ENCODE measurements around the gene ERBB2. TPM values are rescaled to one million over a fixed set of nuclear protein-coding genes. Genes with fewer than 3 reads are reported as not detected.

Gene ERBB2
- polyA plus RNA-seq, 3 donors: 0.17 to 0.73 TPM; not detected in 1

GRCh38 chr17:39750131-39751015 is 50.5 kb downstream of the ERBB2 start:
- Mint-ChIP-seq H3K27me3 (ENCODE audit: low read depth in 3 of 3) (peaks cover 4 to 26% (median 17%) of the 10 kb centered on the region in 3 donors), H3K36me3 (no peaks in the 10 kb centered on the region), H3K9me3 (peaks cover 0 to 3% (median 0%) of the 10 kb centered on the region in 7 donors), H3K4me3 (no peak overlapping the region), H3K27ac (no peak overlapping the region), H3K4me1 (peaks cover 13% of the 10 kb centered on the region)
- Histone ChIP-seq H3K27me3 (ENCODE audit: control insufficient read depth in 2 of 2, insufficient read depth in 2 of 2, low read length in 2 of 2) (no peaks in the 10 kb centered on the region), H3K9me3 (replicated peaks in 1 of 2; ENCODE audit: control insufficient read depth in 1 of 2, insufficient read depth in 1 of 2, low read length in 2 of 2) (no peaks in the 10 kb centered on the region), H3K27ac (ENCODE audit: low read depth in 1 of 2, low read length in 2 of 2) (no peak overlapping the region), H3K4me3 (replicated peaks in 1 of 3; ENCODE audit: low read depth in 2 of 3, low read length in 3 of 3) (no peak overlapping the region), H3K4me2 (replicated peaks; ENCODE audit: extremely low read depth, low read length, poor library complexity, severe bottlenecking) (no peak overlapping the region), H3K4me1 (ENCODE audit: control insufficient read depth in 1 of 2, insufficient read depth in 2 of 2, low read length in 2 of 2) (peaks cover 18 to 25% of the 10 kb centered on the region in 2 donors), H2AFZ (ENCODE audit: insufficient read depth, low read depth, low read length, poor library complexity, severe bottlenecking) (no peak overlapping the region), H4K20me1 (ENCODE audit: insufficient read depth, low read length) (no peaks in the 10 kb centered on the region), H3K36me3 (replicated peaks in 1 of 2; ENCODE audit: control insufficient read depth in 1 of 2, insufficient read depth in 2 of 2, low read length in 2 of 2) (no peaks in the 10 kb centered on the region), H3K79me2 (ENCODE audit: insufficient read depth, low read length) (no peaks in the 10 kb centered on the region), H3K9ac (ENCODE audit: insufficient read depth, low read length, poor library complexity, severe bottlenecking) (no peak overlapping the region)
- intact Hi-C loops (cut with micrococcal nuclease): loop anchor here (5.0 to 10.0 kb wide), 5 partner anchors 113 to 223 kb away; partner anchors contain the start of gene STARD3 (in 1 of the 2)
- DNase-seq: no peak
- WGBS (ENCODE audit: insufficient coverage): 85% methylated on average over 9 of the region's 9 CpGs
- no peak for TF ChIP-seq CTCF (IDR thresholded peaks at IDR 0.05)

- Histone ChIP-seq H4K20me1 (ENCODE audit: insufficient read depth, low read length) (no peaks in the 10 kb centered on the region), H3K4me1 (ENCODE audit: control insufficient read depth in 1 of 2, insufficient read depth in 2 of 2, low read length in 2 of 2) (peaks cover 25 to 31% of the 10 kb centered on the region in 2 donors), H3K9me3 (replicated peaks in 1 of 2; ENCODE audit: control insufficient read depth in 1 of 2, insufficient read depth in 1 of 2, low read length in 2 of 2) (no peaks in the 10 kb centered on the region), H3K4me2 (replicated peaks; ENCODE audit: extremely low read depth, low read length, poor library complexity, severe bottlenecking) (no peak overlapping the region), H3K27ac (ENCODE audit: low read depth in 1 of 2, low read length in 2 of 2) (no peak overlapping the region), H3K36me3 (replicated peaks in 1 of 2; ENCODE audit: control insufficient read depth in 1 of 2, insufficient read depth in 2 of 2, low read length in 2 of 2) (no peaks in the 10 kb centered on the region), H3K4me3 (replicated peaks in 1 of 3; ENCODE audit: low read depth in 2 of 3, low read length in 3 of 3) (no peak overlapping the region), H3K27me3 (ENCODE audit: control insufficient read depth in 2 of 2, insufficient read depth in 2 of 2, low read length in 2 of 2) (no peaks in the 10 kb centered on the region), H2AFZ (ENCODE audit: insufficient read depth, low read depth, low read length, poor library complexity, severe bottlenecking) (no peak overlapping the region), H3K79me2 (ENCODE audit: insufficient read depth, low read length) (no peaks in the 10 kb centered on the region), H3K9ac (ENCODE audit: insufficient read depth, low read length, poor library complexity, severe bottlenecking) (no peak overlapping the region)
- Mint-ChIP-seq H3K27ac (no peak overlapping the region), H3K9me3 (peaks cover 0 to 3% (median 0%) of the 10 kb centered on the region in 7 donors), H3K4me1 (peaks cover 20% of the 10 kb centered on the region), H3K27me3 (ENCODE audit: low read depth in 3 of 3) (peaks cover 4 to 23% (median 16%) of the 10 kb centered on the region in 3 donors), H3K36me3 (no peaks in the 10 kb centered on the region), H3K4me3 (no peak overlapping the region)
- no peak for TF ChIP-seq CTCF (IDR thresholded peaks at IDR 0.05)
- intact Hi-C loops (cut with micrococcal nuclease): loop anchor here (5.0 to 10.0 kb wide), 5 partner anchors 114 to 224 kb away; partner anchors contain the start of gene STARD3 (in 1 of the 2)
- WGBS (ENCODE audit: insufficient coverage): 84% methylated on average over 3 of the region's 5 CpGs
- DNase-seq: no peak
These were observed 51.2 kb downstream of the ERBB2 start for GRCh38 chr17:39751016-39751543.

All from CD14-positive monocyte (primary cell).